K562 (cell line): ENCODE measurements around the gene PDIA4. TPM values are rescaled to one million over a fixed set of nuclear protein-coding genes. Genes with fewer than 3 reads are reported as not detected.

Experiments used
- ATAC-seq: fragments of 200-7000 bp; cut with Tn5 transposase; 3 replicates; pipeline ENCODE4 v1.9.1; 2020; ENCODE audit warnings: moderate library complexity
- BruUV-seq: library from RNA; stranded (reverse); fragments of 400-500 nt; replicated peaks from 2 replicates; lab custom pipeline; 2021; lab: Mats Ljungman, UMichigan
- CTCF ChIA-PET: fragments of 300-600 bp; formaldehyde crosslinking; extraction: SDS; loops from one replicate; lab custom pipeline; 2021; ENCODE audit warnings: low intra/inter-chr PET ratio; lab: Yijun Ruan, JAX
- POLR2A ChIA-PET: fragments of 300-600, 350-650 bp; sonication (Branson Sonifier 250); formaldehyde crosslinking; extraction: SDS; loops from one replicate; lab custom pipeline; 2021; ENCODE audit warnings: antibody characterized with exemption, inconsistent platforms; lab: Yijun Ruan, JAX
- DNase-seq, 4 experiments: peaks; one replicate each; pipeline versions ENCODE4 v3.0.0 to v3.0.0-alpha.2; 2011 to 2018; ENCODE audit warnings: low spot score in 3 of 4, mixed read lengths in 3 of 4; ENCODE audit errors: extremely low read depth in 1 of 4
- FAIRE-seq: peaks from 2 replicates; lab custom pipeline; 2011; peaks lifted over from hg19 to GRCh38; lab: Jason Lieb, UNC
- H2AFZ ChIP-seq: 2 replicates; pipeline ENCODE4 v1.6.0; 2011; ENCODE audit warnings: low read depth, low read length, control low read depth, inconsistent platforms
- H3K27ac ChIP-seq: fragments of 200-600 bp; 3 replicates; pipeline ENCODE4 v1.8.0; 2011; ENCODE audit warnings: low read depth, mild to moderate bottlenecking, control low read depth, inconsistent platforms, low read length, moderate library complexity, mixed read lengths; ENCODE audit errors: extremely low read depth
- H3K27me3 ChIP-seq, 2 experiments: fragments of 300-600 bp in 1 of 2; 2 replicates in 1 of 2; 3 replicates in 1 of 2; pipeline versions ENCODE4 v1.6.0 to v1.8.0; 2011; ENCODE audit warnings: inconsistent platforms in 2 of 2, low read length in 2 of 2, mild to moderate bottlenecking in 1 of 2, mixed read lengths in 1 of 2, moderate library complexity in 1 of 2; ENCODE audit not compliant: control insufficient read depth in 2 of 2, insufficient read depth in 2 of 2
- H3K36me3 ChIP-seq: fragments of 300-600 bp; 3 replicates; pipeline ENCODE4 v1.8.0; 2011; ENCODE audit warnings: mild to moderate bottlenecking, low read length, inconsistent platforms; ENCODE audit not compliant: control insufficient read depth, insufficient read depth
- H3K4me1 ChIP-seq, 2 experiments: fragments of 200-600 bp in 1 of 2; replicated peaks in 1 of 2; 2 replicates in 1 of 2; 3 replicates in 1 of 2; pipeline versions ENCODE4 v1.5.1 to v1.8.0; 2011; ENCODE audit warnings: inconsistent platforms in 2 of 2, low read length in 2 of 2, mild to moderate bottlenecking in 1 of 2, mixed read lengths in 1 of 2, moderate library complexity in 1 of 2; ENCODE audit not compliant: control insufficient read depth in 2 of 2, insufficient read depth in 2 of 2
- H3K4me2 ChIP-seq: 2 replicates; pipeline ENCODE4 v1.6.1; 2011; ENCODE audit warnings: low read length, control low read depth, inconsistent platforms, mixed read lengths; ENCODE audit not compliant: insufficient read depth
- H3K4me3 ChIP-seq: fragments of 200-600 bp; sonication (generic), shearing (Covaris generic); 2 replicates; pipeline ENCODE4 v1.5.1; 2016; ENCODE audit warnings: control low read depth, inconsistent platforms
- H3K79me2 ChIP-seq: fragments of 200-600 bp; 3 replicates; pipeline ENCODE4 v1.8.0; 2011; ENCODE audit warnings: low read length, inconsistent platforms; ENCODE audit not compliant: control insufficient read depth, insufficient read depth
- H3K9ac ChIP-seq, 2 experiments: 2 replicates each; pipeline versions ENCODE4 v1.6.0 to v1.6.1; 2011; ENCODE audit warnings: low read depth in 2 of 2, low read length in 2 of 2, control low read depth in 1 of 2, inconsistent platforms in 1 of 2, mild to moderate bottlenecking in 1 of 2, mixed read lengths in 1 of 2; ENCODE audit not compliant: insufficient read depth in 1 of 2
- H3K9me1 ChIP-seq: one replicate; pipeline ENCODE4 v1.6.0; 2011; ENCODE audit warnings: inconsistent platforms, mild to moderate bottlenecking, low read length, moderate library complexity; ENCODE audit not compliant: control insufficient read depth, insufficient read depth
- H3K9me3 ChIP-seq: replicated peaks from 2 replicates; pipeline ENCODE4 v1.5.1; 2011; ENCODE audit warnings: low read depth, low read length, inconsistent platforms; ENCODE audit not compliant: control insufficient read depth, insufficient read depth
- H4K20me1 ChIP-seq: replicated peaks from 2 replicates; pipeline ENCODE4 v1.6.1; 2011; ENCODE audit warnings: low read length, inconsistent platforms, mixed read lengths; ENCODE audit not compliant: control insufficient read depth, insufficient read depth
- WGBS: fragments of 100-300 bp; shearing (Covaris generic); methylation state at CpG from one replicate; pipeline ENCODE4 v1.1.6; 2016; ENCODE audit warnings: low coverage, mixed read lengths; ENCODE audit not compliant: insufficient coverage; ENCODE audit errors: missing lambda C conversion rate; 5-methylcytosine and 5-hydroxymethylcytosine counted together
- in situ Hi-C: fragments of 300-500 bp; cut with MboI; formaldehyde crosslinking; loops from 4 replicates; pipeline ENCODE4 v1.15.0; 2018; ENCODE audit warnings: inconsistent platforms, mixed read lengths
- intact Hi-C: fragments of 100-400 bp; cut with micrococcal nuclease; formaldehyde crosslinking; loops from 2 replicates; pipeline ENCODE4 v1.14.2; 2022
- polyA plus RNA-seq, 8 experiments: library from polyadenylated mRNA; depleted of rRNA in 4 of 8; stranded (reverse) in 5 of 8; unstranded in 3 of 8; fragments of >200 nt; fragmentation: Nextera tagmentation in 2 of 8; fragmentation: Illumina TruSeq in 1 of 8; extraction: Ambion mirVana in 2 of 8; extraction: Trizol in 1 of 8; gene quantifications; 2 replicates each; pipeline versions ENCODE4 v1.2.1 to v1.2.3, GENCODE V29; 2011 to 2014; ENCODE audit warnings: inconsistent platforms in 1 of 8, missing spikeins in 1 of 8
- total RNA-seq, 7 experiments: library from RNA; depleted of rRNA in 6 of 7; stranded (reverse); fragments of >200 nt in 6 of 7; fragmentation: Illumina TruSeq in 2 of 7; extraction: Trizol in 2 of 7; gene quantifications; 2 replicates each; pipeline versions ENCODE4 v1.2.1 to v1.2.3, GENCODE V29; 2011 to 2021; ENCODE audit warnings: low replicate concordance in 1 of 7
- TF ChIP-seq, protein P1 (sequence below): fragments of 450-650 bp; IDR thresholded peaks from 2 replicates; pipeline ENCODE4 v1.6.1; 2016; ENCODE audit warnings: missing biosample characterization, missing genetic modification characterization
- TF ChIP-seq, protein P2 (sequence below), 3 experiments: IDR thresholded peaks in 2 of 3; conservative IDR thresholded peaks in 1 of 3; 2 replicates each; pipeline ENCODE4 v1.5.1; 2011 to 2012; ENCODE audit warnings: low read length in 3 of 3, mild to moderate bottlenecking in 3 of 3, control low read depth in 2 of 3, improper control_type of control experiment in 1 of 3, inconsistent platforms in 1 of 3, low read depth in 1 of 3, mixed read lengths in 1 of 3, moderate library complexity in 1 of 3; ENCODE audit not compliant: insufficient read depth in 2 of 3

The PDIA4 gene
- total and polyA plus RNA-seq, 9 of the 15 experiments (the other 6 are each of a cell fraction or from before 2014, with no cell fraction given): 9.1 to 175 (median 146) TPM

DNA sequence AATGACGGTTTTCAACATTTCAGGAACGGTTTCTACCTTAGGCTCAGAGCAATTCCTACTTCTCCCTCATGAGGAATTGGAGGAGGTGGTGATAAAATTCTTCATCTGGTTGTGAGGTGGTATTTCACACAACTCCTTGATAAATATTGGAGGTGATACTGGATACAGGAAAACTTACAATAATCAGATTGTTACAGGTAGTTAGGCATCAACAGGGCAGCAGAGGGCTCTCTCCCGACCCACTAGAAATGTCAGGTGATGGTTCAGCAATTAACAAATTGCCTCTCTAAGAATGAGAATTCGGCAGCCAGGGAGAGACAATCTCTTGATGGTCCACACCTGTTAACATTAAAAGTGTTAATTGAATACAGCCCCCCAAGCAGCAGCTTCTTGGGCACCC, 39.6 kb upstream of the PDIA4 start:
- Histone ChIP-seq H3K9me3 (no peaks in the 10 kb centered on the region), H3K36me3 (peaks cover 28% of the 10 kb centered on the region; the same call in 2 of the 3 replicates), H3K9ac (no peak overlapping the region), H3K27ac (no peak overlapping the region), H3K4me1 (peaks cover 0 to 28% of the 10 kb centered on the region in 2 experiments; a peak in 1 of 5 replicates), H3K79me2 (no peaks in the 10 kb centered on the region), H4K20me1 (no peaks in the 10 kb centered on the region), H2AFZ (no peak overlapping the region), H3K9me1 (no peaks in the 10 kb centered on the region), H3K4me2 (no peak overlapping the region), H3K4me3 (no peak overlapping the region), H3K27me3 (no peaks in the 10 kb centered on the region)
- ChIA-PET CTCF (no interaction called here), POLR2A (no interaction called here)
- in situ Hi-C loops: loop anchor here (5.0 kb wide), 1 partner anchor 66 kb away; no protein-coding TSS in a partner anchor
- intact Hi-C loops: loop anchor here (2.0 to 5.0 kb wide), 2 partner anchors 23 to 81 kb away; partner anchors contain the start of gene ZNF786
- ATAC-seq (no peak), DNase-seq (no peak), FAIRE-seq (no peak)
- 70% methylated on average over 4 of the region's 4 CpGs for WGBS
- no TSS peak for BruUV-seq
- TF ChIP-seq, protein P1, sequence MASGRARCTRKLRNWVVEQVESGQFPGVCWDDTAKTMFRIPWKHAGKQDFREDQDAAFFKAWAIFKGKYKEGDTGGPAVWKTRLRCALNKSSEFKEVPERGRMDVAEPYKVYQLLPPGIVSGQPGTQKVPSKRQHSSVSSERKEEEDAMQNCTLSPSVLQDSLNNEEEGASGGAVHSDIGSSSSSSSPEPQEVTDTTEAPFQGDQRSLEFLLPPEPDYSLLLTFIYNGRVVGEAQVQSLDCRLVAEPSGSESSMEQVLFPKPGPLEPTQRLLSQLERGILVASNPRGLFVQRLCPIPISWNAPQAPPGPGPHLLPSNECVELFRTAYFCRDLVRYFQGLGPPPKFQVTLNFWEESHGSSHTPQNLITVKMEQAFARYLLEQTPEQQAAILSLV (tag): no peak
- TF ChIP-seq, protein P2, sequence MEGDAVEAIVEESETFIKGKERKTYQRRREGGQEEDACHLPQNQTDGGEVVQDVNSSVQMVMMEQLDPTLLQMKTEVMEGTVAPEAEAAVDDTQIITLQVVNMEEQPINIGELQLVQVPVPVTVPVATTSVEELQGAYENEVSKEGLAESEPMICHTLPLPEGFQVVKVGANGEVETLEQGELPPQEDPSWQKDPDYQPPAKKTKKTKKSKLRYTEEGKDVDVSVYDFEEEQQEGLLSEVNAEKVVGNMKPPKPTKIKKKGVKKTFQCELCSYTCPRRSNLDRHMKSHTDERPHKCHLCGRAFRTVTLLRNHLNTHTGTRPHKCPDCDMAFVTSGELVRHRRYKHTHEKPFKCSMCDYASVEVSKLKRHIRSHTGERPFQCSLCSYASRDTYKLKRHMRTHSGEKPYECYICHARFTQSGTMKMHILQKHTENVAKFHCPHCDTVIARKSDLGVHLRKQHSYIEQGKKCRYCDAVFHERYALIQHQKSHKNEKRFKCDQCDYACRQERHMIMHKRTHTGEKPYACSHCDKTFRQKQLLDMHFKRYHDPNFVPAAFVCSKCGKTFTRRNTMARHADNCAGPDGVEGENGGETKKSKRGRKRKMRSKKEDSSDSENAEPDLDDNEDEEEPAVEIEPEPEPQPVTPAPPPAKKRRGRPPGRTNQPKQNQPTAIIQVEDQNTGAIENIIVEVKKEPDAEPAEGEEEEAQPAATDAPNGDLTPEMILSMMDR (IDR thresholded peaks at IDR 0.05 in 2 of 3, conservative IDR thresholded peaks at IDR 0.05 in 1 of 3; ENCODE audit: insufficient read depth in 2 of 3, low read depth in 1 of 3, low read length in 3 of 3): peak in 2 of 3 experiments; percentile 12 to 31; a peak in 2 of 6 replicates
